Tracheal epithelial cell (primary cell): ENCODE data around the gene CITED1. TPM values are rescaled to one million over a fixed set of nuclear protein-coding genes. Genes with fewer than 3 reads are reported as not detected.

Experiments used
- total RNA-seq: library from RNA; depleted of rRNA; stranded (reverse); fragments of >200 nt; gene quantifications from 2 replicates; pipeline ENCODE4 v1.2.1, GENCODE V29; 2014

Gene CITED1, protein sequence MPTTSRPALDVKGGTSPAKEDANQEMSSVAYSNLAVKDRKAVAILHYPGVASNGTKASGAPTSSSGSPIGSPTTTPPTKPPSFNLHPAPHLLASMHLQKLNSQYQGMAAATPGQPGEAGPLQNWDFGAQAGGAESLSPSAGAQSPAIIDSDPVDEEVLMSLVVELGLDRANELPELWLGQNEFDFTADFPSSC
- total RNA-seq = 0.48 TPM in 1 of 2 replicates, not detected in the other

DNA sequence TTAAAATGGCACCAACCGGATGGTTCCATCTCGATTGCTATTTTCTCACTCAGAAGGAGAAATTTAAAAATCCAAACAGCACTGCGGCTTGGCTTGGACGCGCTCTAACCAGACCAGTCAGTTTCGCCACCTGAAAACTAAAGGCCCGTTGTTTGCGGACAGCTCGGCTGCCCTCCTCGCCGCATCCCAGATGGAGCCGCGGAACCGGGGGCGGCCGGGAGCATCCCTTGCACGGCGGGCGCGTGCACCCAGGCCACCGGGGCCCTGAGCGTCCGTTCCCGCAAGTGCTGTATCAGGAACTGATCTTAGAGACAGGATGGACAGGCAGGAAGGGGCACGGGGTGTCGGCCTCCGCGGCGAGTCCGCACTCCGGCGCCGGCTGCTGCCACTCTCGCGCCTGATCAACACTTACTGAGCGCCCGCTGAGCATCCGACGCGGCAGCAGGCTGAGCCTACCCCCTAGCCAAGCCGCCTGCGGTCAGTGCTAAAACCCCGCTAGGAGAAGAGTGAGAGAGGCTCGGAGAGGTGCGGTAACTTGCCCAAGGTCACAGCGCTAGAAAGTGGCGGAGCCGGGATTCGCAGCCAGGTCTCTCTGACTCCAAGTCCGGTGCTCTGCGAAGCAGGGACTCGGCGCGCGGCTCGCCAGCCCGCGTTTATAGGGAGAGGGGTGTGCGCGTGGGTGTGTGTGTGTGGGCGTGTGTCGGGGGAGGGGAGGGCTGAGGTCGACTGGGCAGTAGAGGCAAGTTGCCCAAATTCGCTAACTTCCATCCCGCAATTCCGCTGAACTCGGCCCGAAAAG is at the start of gene CITED1:
CITED1 (minus strand) TSS at position 629 of the 799 bp plus-strand sequence. CDS start 3,045 bp downstream, outside the sequence.

Other genes with a start within 250 kb of the CITED1 start
- gene RTL5, start 174.0 kb downstream of the CITED1 start, total RNA-seq = 0.21 and 0.24 TPM in 2 replicates
- 7.0 and 8.1 TPM in 2 replicates for gene PIN4, start 124.2 kb downstream of the CITED1 start, total RNA-seq
- under 0.01 and 0.48 TPM in 2 replicates for gene ERCC6L, start 66.9 kb downstream of the CITED1 start, total RNA-seq
- gene RPS4X, start 28.7 kb downstream of the CITED1 start, total RNA-seq = 1,012 and 1,317 TPM in 2 replicates